Ishikawa (cell line): ENCODE data around the gene ALG2.

ENCODE experiments used
- CEBPB ChIP-seq: IDR thresholded peaks from 2 replicates; pipeline ENCODE4 v1.6.1; 2012
- CREB1 ChIP-seq: IDR thresholded peaks from 2 replicates; pipeline ENCODE4 v1.6.1; 2012; ENCODE audit warnings: low read depth
- EGR1 ChIP-seq: IDR thresholded peaks from 2 replicates; pipeline ENCODE4 v1.6.1; 2012
- EP300 ChIP-seq: IDR thresholded peaks from 2 replicates; pipeline ENCODE4 v1.6.1; 2012; ENCODE audit warnings: borderline replicate concordance
- FOXM1 ChIP-seq: IDR thresholded peaks from 2 replicates; pipeline ENCODE4 v1.6.1; 2012; ENCODE audit warnings: low read depth, borderline replicate concordance
- MAX ChIP-seq: IDR thresholded peaks from 2 replicates; pipeline ENCODE4 v1.6.1; 2012
- NFIC ChIP-seq: IDR thresholded peaks from 2 replicates; pipeline ENCODE4 v1.6.1; 2012
- RAD21 ChIP-seq: IDR thresholded peaks from 2 replicates; pipeline ENCODE4 v1.6.1; 2012; ENCODE audit warnings: low read depth
- REST ChIP-seq: IDR thresholded peaks from 2 replicates; pipeline ENCODE4 v1.6.1; 2012; ENCODE audit warnings: low read depth, mild to moderate bottlenecking
- TAF1 ChIP-seq: IDR thresholded peaks from 2 replicates; pipeline ENCODE4 v1.6.1; 2012; ENCODE audit warnings: low read depth, mild to moderate bottlenecking
- TCF12 ChIP-seq: IDR thresholded peaks from 2 replicates; pipeline ENCODE4 v1.6.1; 2012; ENCODE audit warnings: low read depth
- TEAD4 ChIP-seq: IDR thresholded peaks from 2 replicates; pipeline ENCODE4 v1.6.1; 2012
- USF1 ChIP-seq: IDR thresholded peaks from 2 replicates; pipeline ENCODE4 v1.6.1; 2012
- YY1 ChIP-seq: IDR thresholded peaks from 2 replicates; pipeline ENCODE4 v1.6.1; 2012; ENCODE audit warnings: low read depth
- ZBTB7A ChIP-seq: IDR thresholded peaks from 2 replicates; pipeline ENCODE4 v1.6.1; 2012; ENCODE audit warnings: low read depth

Gene ALG2

GRCh38 chr9:99265691-99266090 lies 43.9 kb upstream of the ALG2 start:
- TF ChIP-seq EGR1 (no peak), TCF12 (no peak), REST (no peak), YY1 (no peak), CREB1 (no peak), ZBTB7A (no peak), CEBPB (no peak), TAF1 (no peak), USF1 (no peak), MAX (no peak), RAD21 (no peak), TEAD4 (no peak), NFIC (no peak), FOXM1 (no peak), EP300 (no peak)

DNA sequence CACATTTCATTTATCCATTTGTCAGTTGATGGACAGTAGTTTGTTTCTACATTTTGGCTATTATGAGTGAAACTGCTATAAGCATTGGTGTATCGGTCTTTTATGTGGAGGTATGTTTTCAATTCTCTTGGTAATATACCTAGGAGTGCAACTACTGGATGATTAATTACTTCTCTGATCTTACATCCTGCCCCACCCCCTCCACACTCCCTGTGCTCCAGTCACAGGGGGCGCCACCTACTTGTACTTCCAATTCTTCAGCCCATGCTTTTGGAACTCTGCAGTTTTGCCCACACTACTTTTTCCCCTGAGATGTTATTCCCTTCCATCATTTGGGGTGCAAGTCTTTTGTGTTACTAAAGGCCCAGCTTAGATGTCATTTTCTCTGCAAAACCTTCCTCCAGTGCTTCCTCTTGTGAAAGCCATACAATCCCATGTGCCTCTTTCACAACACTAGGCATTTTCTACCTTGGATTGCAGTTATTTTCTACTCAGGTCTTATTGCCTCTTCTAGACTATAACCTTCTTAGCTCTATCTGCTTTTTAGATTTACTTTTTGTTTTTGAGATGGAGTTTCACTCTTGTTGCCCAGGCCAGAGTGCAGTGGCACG lies 42.4 kb upstream of the ALG2 start:
- TF ChIP-seq YY1 (no peak), CEBPB (no peak), TEAD4 (no peak), RAD21 (peak; percentile 44), CREB1 (no peak), NFIC (no peak), FOXM1 (no peak), MAX (no peak)

DNA sequence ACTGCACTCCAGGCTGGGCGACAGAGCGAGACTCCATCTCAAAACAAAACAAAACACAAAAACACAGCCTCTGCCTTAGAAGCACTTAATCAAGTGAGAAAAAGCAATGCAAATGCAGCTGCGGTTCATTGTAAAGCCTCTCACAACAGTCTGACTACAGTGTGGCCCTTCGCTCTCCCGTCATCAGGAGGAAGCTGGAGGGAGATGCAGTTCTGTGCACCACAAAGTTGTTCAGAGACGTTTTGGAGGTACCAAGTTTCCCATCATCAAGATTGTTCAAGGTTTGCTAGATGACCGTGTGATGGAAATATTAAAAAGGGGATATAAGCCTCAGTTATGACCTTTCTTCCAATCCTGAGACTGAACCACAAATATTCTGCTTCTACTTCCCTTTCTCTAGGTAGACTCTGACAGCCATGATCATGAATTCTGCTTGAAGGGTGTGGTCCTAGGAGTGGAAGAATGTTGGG lies 41.2 kb upstream of the ALG2 start:
- TF ChIP-seq MAX (no peak), EGR1 (no peak), NFIC (no peak)

GRCh38 chr9:99261923-99262322 lies 40.2 kb upstream of the ALG2 start:
- TF ChIP-seq CREB1 (no peak), ZBTB7A (no peak), REST (no peak), NFIC (no peak), EGR1 (no peak), RAD21 (no peak), USF1 (no peak), MAX (no peak), TAF1 (no peak), TCF12 (no peak)

DNA sequence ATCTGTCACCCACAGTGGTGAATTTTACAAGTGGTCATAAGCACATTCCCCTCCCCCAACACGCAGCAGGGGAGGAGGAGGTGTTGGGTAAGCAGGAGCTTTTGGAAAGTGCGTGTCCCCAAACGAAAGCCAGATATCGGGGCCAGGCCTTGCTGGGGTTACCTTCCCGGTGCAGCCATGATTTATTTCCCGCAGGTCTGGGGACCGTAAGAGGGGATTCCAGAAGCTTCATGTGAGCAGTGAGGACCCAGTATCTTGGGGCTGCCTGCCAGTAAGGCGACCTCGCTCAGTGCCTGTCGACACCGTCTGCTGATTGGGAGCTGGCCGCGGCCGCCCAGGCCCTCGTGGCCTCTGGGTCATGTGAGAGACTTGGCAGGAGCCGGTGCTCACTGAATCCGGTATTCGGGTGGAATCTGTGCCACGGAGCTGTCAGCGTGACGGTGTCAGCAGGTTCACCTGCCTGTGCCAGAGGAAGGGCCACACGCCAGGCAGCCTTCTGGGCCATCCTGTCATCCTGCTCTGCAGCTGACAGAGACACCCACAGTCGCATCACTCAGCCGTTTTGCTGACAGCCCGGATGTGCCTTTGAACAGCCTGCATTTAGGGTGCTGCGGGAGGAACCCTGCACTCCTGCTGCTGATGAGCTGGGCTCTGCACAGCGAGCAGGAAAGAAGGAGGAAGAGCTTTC lies 37.6 kb upstream of the ALG2 start:
- no peak for TF ChIP-seq CEBPB
- TF ChIP-seq TEAD4 = no peak
- no peak for TF ChIP-seq FOXM1
- no peak for TF ChIP-seq REST
